IMR-90 (cell line): ENCODE measurements around the gene RAB12. TPM values are rescaled to one million over a fixed set of nuclear protein-coding genes. Genes with fewer than 3 reads are reported as not detected.

ENCODE experiments used
- ATAC-seq: fragments of 200-7000 bp; cut with Tn5 transposase; 2 replicates; pipeline ENCODE4 v1.9.1; 2020; ENCODE audit warnings: low read depth, mild to moderate bottlenecking, moderate library complexity
- BruUV-seq: library from RNA; stranded (reverse); fragments of 400-500 nt; replicated peaks from 2 replicates; lab custom pipeline; 2021; lab: Mats Ljungman, UMichigan
- CTCF ChIA-PET: fragments of 300-600 bp; formaldehyde crosslinking; extraction: SDS; loops from one replicate; lab custom pipeline; 2021; ENCODE audit warnings: antibody characterized with exemption; lab: Yijun Ruan, JAX
- POLR2A ChIA-PET: fragments of 300-600 bp; sonication (Branson Sonifier 250); formaldehyde crosslinking; loops from one replicate; lab custom pipeline; 2022; ENCODE audit warnings: antibody characterized with exemption; ENCODE audit not compliant: unreplicated experiment; lab: Charles Lee
- DNase-seq: peaks from one replicate; pipeline ENCODE4 v3.0.0; 2013
- H2AFZ ChIP-seq: replicated peaks from 2 replicates; pipeline ENCODE3; 2013; ENCODE audit warnings: low read length, mild to moderate bottlenecking; ENCODE audit not compliant: poor library complexity
- H2AK5ac ChIP-seq: 2 replicates; pipeline ENCODE4 v1.6.1; 2013; ENCODE audit warnings: low read depth, low read length, inconsistent platforms
- H2AK9ac ChIP-seq: replicated peaks from 2 replicates; pipeline ENCODE3; 2013; ENCODE audit warnings: mild to moderate bottlenecking, low read depth, low read length, moderate library complexity; ENCODE audit not compliant: poor library complexity
- H2BK120ac ChIP-seq: 2 replicates; pipeline ENCODE4 v1.6.1; 2013; ENCODE audit warnings: low read depth, low read length, inconsistent platforms
- H2BK15ac ChIP-seq: 3 replicates; pipeline ENCODE4 v1.6.1; 2013; ENCODE audit warnings: low read depth, low read length, inconsistent platforms
- H2BK20ac ChIP-seq: 2 replicates; pipeline ENCODE4 v1.6.1; 2013; ENCODE audit warnings: low read depth, mild to moderate bottlenecking, inconsistent platforms, low read length, moderate library complexity
- H2BK5ac ChIP-seq: 2 replicates; pipeline ENCODE4 v1.6.1; 2013; ENCODE audit warnings: mild to moderate bottlenecking, low read depth, low read length, inconsistent platforms; ENCODE audit not compliant: poor library complexity, severe bottlenecking
- H3K14ac ChIP-seq: replicated peaks from 2 replicates; pipeline ENCODE4 v1.6.1; 2013; ENCODE audit warnings: low read depth, low read length, inconsistent platforms
- H3K18ac ChIP-seq: 2 replicates; pipeline ENCODE4 v1.6.1; 2013; ENCODE audit warnings: low read depth, low read length, control low read depth
- H3K23ac ChIP-seq: 2 replicates; pipeline ENCODE4 v1.6.1; 2013; ENCODE audit warnings: low read depth, low read length, inconsistent platforms
- H3K27ac ChIP-seq: 2 replicates; pipeline ENCODE4 v1.5.1; 2013; ENCODE audit warnings: mild to moderate bottlenecking, control low read depth, low read length; ENCODE audit not compliant: insufficient read depth
- H3K27me3 ChIP-seq: 2 replicates; pipeline ENCODE4 v1.6.1; 2013; ENCODE audit warnings: low read length; ENCODE audit not compliant: control insufficient read depth, insufficient read depth
- H3K36me3 ChIP-seq: 2 replicates; pipeline ENCODE4 v1.6.1; 2013; ENCODE audit warnings: low read length, mixed read lengths; ENCODE audit not compliant: control insufficient read depth, insufficient read depth
- H3K4ac ChIP-seq: 2 replicates; pipeline ENCODE4 v1.6.1; 2013; ENCODE audit warnings: low read depth, low read length, inconsistent platforms
- H3K4me1 ChIP-seq: 2 replicates; pipeline ENCODE4 v1.6.1; 2013; ENCODE audit warnings: low read length, mixed read lengths; ENCODE audit not compliant: control insufficient read depth, insufficient read depth
- H3K4me2 ChIP-seq: 2 replicates; pipeline ENCODE4 v1.6.1; 2013; ENCODE audit warnings: low read depth, mild to moderate bottlenecking, control low read depth, low read length, moderate library complexity
- H3K4me3 ChIP-seq: 2 replicates; pipeline ENCODE4 v1.5.1; 2013; ENCODE audit warnings: low read depth, mild to moderate bottlenecking, control low read depth, low read length, moderate library complexity; ENCODE audit not compliant: insufficient read depth
- H3K56ac ChIP-seq: 2 replicates; pipeline ENCODE4 v1.6.1; 2013; ENCODE audit warnings: low read length, inconsistent platforms; ENCODE audit not compliant: insufficient read depth; ENCODE audit errors: extremely low read depth
- H3K79me1 ChIP-seq, 2 experiments: 2 replicates each; pipeline ENCODE4 v1.6.1; 2013; ENCODE audit warnings: low read length in 2 of 2, inconsistent platforms in 1 of 2, low read depth in 1 of 2
- H3K9ac ChIP-seq: 2 replicates; pipeline ENCODE4 v1.6.1; 2013; ENCODE audit warnings: low read depth, low read length, control low read depth
- H3K9me1 ChIP-seq: 2 replicates; pipeline ENCODE4 v1.6.1; 2013; ENCODE audit warnings: low read length, inconsistent platforms; ENCODE audit not compliant: insufficient read depth
- H3K9me3 ChIP-seq: 2 replicates; pipeline ENCODE4 v1.6.1; 2013; ENCODE audit warnings: low read length; ENCODE audit not compliant: control insufficient read depth, insufficient read depth
- H4K20me1 ChIP-seq: 2 replicates; pipeline ENCODE4 v1.6.1; 2013; ENCODE audit warnings: low read length, inconsistent platforms; ENCODE audit not compliant: insufficient read depth
- H4K5ac ChIP-seq: 2 replicates; pipeline ENCODE4 v1.6.1; 2013; ENCODE audit warnings: mild to moderate bottlenecking, low read depth, low read length, control low read depth
- H4K8ac ChIP-seq, 2 experiments: 2 replicates each; pipeline ENCODE4 v1.6.1; 2013; ENCODE audit warnings: low read depth in 2 of 2, low read length in 2 of 2, control low read depth in 1 of 2, inconsistent platforms in 1 of 2
- H4K91ac ChIP-seq: 2 replicates; pipeline ENCODE4 v1.6.1; 2013; ENCODE audit warnings: low read depth, low read length, inconsistent platforms; ENCODE audit not compliant: insufficient read depth
- BHLHE40 ChIP-seq: fragments of 150-350 bp; IDR thresholded peaks from 2 replicates; pipeline ENCODE4 v1.6.1; 2016; ENCODE audit warnings: mild to moderate bottlenecking, low read depth, low read length
- CEBPB ChIP-seq: IDR thresholded peaks from 2 replicates; pipeline ENCODE4 v1.6.1; 2012; ENCODE audit warnings: low read depth, low read length, improper control_type of control experiment
- CTCF ChIP-seq: conservative IDR thresholded peaks from 2 replicates; pipeline ENCODE4 v1.5.1; 2012; ENCODE audit warnings: mild to moderate bottlenecking, low read depth, low read length, improper control_type of control experiment
- ELK1 ChIP-seq: fragments of 150-350 bp; IDR thresholded peaks from 2 replicates; pipeline ENCODE4 v1.6.1; 2016; ENCODE audit warnings: low read depth, mild to moderate bottlenecking, low read length, moderate library complexity, borderline replicate concordance
- MAFK ChIP-seq: IDR thresholded peaks from 2 replicates; pipeline ENCODE4 v1.6.1; 2012; ENCODE audit warnings: low read depth, low read length, improper control_type of control experiment
- MAZ ChIP-seq: IDR thresholded peaks from 2 replicates; pipeline ENCODE4 v1.6.1; 2012; ENCODE audit warnings: low read depth, mild to moderate bottlenecking, low read length, improper control_type of control experiment, moderate library complexity, borderline replicate concordance
- NFE2L2 ChIP-seq: fragments of 150-350 bp; IDR thresholded peaks from 2 replicates; pipeline ENCODE4 v1.6.1; 2016; ENCODE audit warnings: low read depth, mild to moderate bottlenecking, low read length
- POLR2A ChIP-seq: IDR thresholded peaks from 2 replicates; pipeline ENCODE4 v1.6.1; 2012; ENCODE audit warnings: mild to moderate bottlenecking, low read depth, low read length
- RAD21 ChIP-seq: IDR thresholded peaks from 2 replicates; pipeline ENCODE4 v1.6.1; 2012; ENCODE audit warnings: low read length, improper control_type of control experiment
- RCOR1 ChIP-seq: IDR thresholded peaks from 2 replicates; pipeline ENCODE4 v1.6.1; 2012; ENCODE audit warnings: mild to moderate bottlenecking, low read length, improper control_type of control experiment; ENCODE audit not compliant: insufficient replicate concordance
- SMC3 ChIP-seq: fragments of 150-350 bp; IDR thresholded peaks from 2 replicates; pipeline ENCODE4 v1.6.1; 2016; ENCODE audit warnings: low read depth, mild to moderate bottlenecking, antibody characterized with exemption, low read length, moderate library complexity
- whole genome bisulfite sequencing, 2 experiments: methylation state at CpG; one replicate each; pipeline versions ENCODE4 v1.1.5 to v1.1.7; 2013; ENCODE audit warnings: missing lambda C conversion rate in 2 of 2; ENCODE audit not compliant: insufficient read length in 1 of 2; ENCODE audit errors: extremely low coverage in 2 of 2; 5-methylcytosine and 5-hydroxymethylcytosine counted together
- dilution Hi-C: fragments of 300-500 bp; cut with HindIII; formaldehyde crosslinking; loops from one replicate; pipeline ENCODE4 v1.14.3; 2018; ENCODE audit warnings: low sequenced_read_pairs; ENCODE audit not compliant: unreplicated experiment
- in situ Hi-C: fragments of 300-500 bp; cut with MboI; formaldehyde crosslinking; loops from 3 replicates; pipeline ENCODE4 v1.14.3; 2019; ENCODE audit warnings: low sequenced_read_pairs, inconsistent platforms, mixed read lengths
- intact Hi-C: fragments of 100-400 bp; cut with micrococcal nuclease; formaldehyde crosslinking; loops from 2 replicates; pipeline ENCODE4 v1.10.0; 2022
- polyA plus RNA-seq, 3 experiments: library from polyadenylated mRNA; depleted of rRNA; stranded (reverse); fragments of >200 nt; gene quantifications; 2 replicates each; pipeline ENCODE4 v1.2.3, GENCODE V29; 2012; ENCODE audit warnings: low replicate concordance in 1 of 3
- total RNA-seq: library from RNA; depleted of rRNA; stranded (reverse); fragments of >200 nt; gene quantifications from 2 replicates; pipeline ENCODE4 v1.2.3, GENCODE V29; 2012

Gene RAB12
- total and polyA plus RNA-seq, 2 of the 4 experiments (the other 2 are of a cell fraction) = 14.9 to 19.2 TPM

- Histone ChIP-seq H2BK120ac (no peak overlapping the region), H3K4me3 (no peak overlapping the region), H3K18ac (no peak overlapping the region), H2AK5ac (no peak overlapping the region), H3K23ac (no peak overlapping the region), H3K4me2 (no peak overlapping the region), H3K9ac (no peak overlapping the region), H3K9me1 (no peaks in the 10 kb centered on the region), H2AFZ (no peak overlapping the region), H2BK15ac (no peak overlapping the region), H3K4ac (no peak overlapping the region), H3K36me3 (no peaks in the 10 kb centered on the region), H3K27ac (no peak overlapping the region), H3K79me1 (no peaks in the 10 kb centered on the region), H2AK9ac (no peak overlapping the region), H4K20me1 (no peaks in the 10 kb centered on the region), H4K8ac (no peak overlapping the region), H4K91ac (no peak overlapping the region), H3K56ac (no peak overlapping the region), H2BK5ac (no peak overlapping the region), H3K9me3 (peaks cover 4% of the 10 kb centered on the region; the same call in 1 of the 2 replicates), H3K27me3 (peaks cover 25% of the 10 kb centered on the region), H4K5ac (no peak overlapping the region), H3K4me1 (no peaks in the 10 kb centered on the region), H3K14ac (no peak overlapping the region), H2BK20ac (no peak overlapping the region)
- POLR2A ChIA-PET = no interaction called here
- CTCF ChIA-PET = no interaction called here
- in situ Hi-C loops = no loop called here
- dilution Hi-C loops = no loop called here
- no peak for DNase-seq
- intact Hi-C loops = no loop called here
- no peak for ATAC-seq
- BruUV-seq = no TSS peak
- WGBS, 2 experiments = no CpG with 5 or more reads among the region's 3 CpGs
- no peak for TF ChIP-seq NFE2L2
- TF ChIP-seq POLR2A = no peak
- no peak for TF ChIP-seq CTCF
- TF ChIP-seq BHLHE40 = no peak
- no peak for TF ChIP-seq ELK1
- TF ChIP-seq CEBPB = no peak
- TF ChIP-seq MAZ = no peak
- TF ChIP-seq RCOR1 = no peak
- TF ChIP-seq MAFK = no peak
- TF ChIP-seq RAD21 = no peak
- TF ChIP-seq SMC3 = no peak
Measured at GRCh38 chr18:8562919-8563318, 46.3 kb upstream of the RAB12 start.
